DOHH2 (cell line): Measurements from ENCODE around the gene CBFB.

Source experiments
- H3F3A ChIP-seq: fragments of 200-600 bp; sonication (generic), shearing (Covaris generic); 2 replicates; pipeline ENCODE4 v1.6.0; 2016; ENCODE audit warnings: antibody characterized with exemption, mild to moderate bottlenecking; ENCODE audit not compliant: control insufficient read depth, insufficient read depth
- H3K27ac ChIP-seq: fragments of 200-600 bp; sonication (generic); 2 replicates; pipeline ENCODE4 v1.5.1; 2014; ENCODE audit warnings: low read depth, mild to moderate bottlenecking, low read length, moderate library complexity
- H3K27me3 ChIP-seq: fragments of 200-600 bp; sonication (generic); 2 replicates; pipeline ENCODE4 v1.6.1; 2014; ENCODE audit warnings: mild to moderate bottlenecking, low read length, mixed read lengths; ENCODE audit not compliant: control insufficient read depth
- H3K36me3 ChIP-seq: fragments of 200-600 bp; sonication (generic); 2 replicates; pipeline ENCODE4 v1.6.1; 2014; ENCODE audit warnings: mild to moderate bottlenecking, low read length, moderate library complexity, mixed read lengths; ENCODE audit not compliant: control insufficient read depth
- H3K4me1 ChIP-seq: fragments of 200-600 bp; sonication (generic); 2 replicates; pipeline ENCODE4 v1.6.1; 2014; ENCODE audit warnings: mild to moderate bottlenecking, low read length, mixed read lengths; ENCODE audit not compliant: control insufficient read depth
- H3K4me2 ChIP-seq: fragments of 200-600 bp; sonication (generic); 2 replicates; pipeline ENCODE4 v1.6.0; 2014; ENCODE audit warnings: mild to moderate bottlenecking, low read length, moderate library complexity
- H3K4me3 ChIP-seq: fragments of 200-600 bp; sonication (generic); 2 replicates; pipeline ENCODE4 v1.5.1; 2014; ENCODE audit warnings: mild to moderate bottlenecking, low read length, mixed read lengths
- H3K79me2 ChIP-seq: fragments of 200-600 bp; sonication (generic); 2 replicates; pipeline ENCODE4 v1.6.1; 2014; ENCODE audit warnings: mild to moderate bottlenecking, low read length, mixed read lengths; ENCODE audit not compliant: control insufficient read depth
- H3K9me2 ChIP-seq: fragments of 200-600 bp; sonication (generic); replicated peaks from 2 replicates; pipeline ENCODE4 v1.6.1; 2014; ENCODE audit warnings: mild to moderate bottlenecking, low read length, mixed read lengths; ENCODE audit not compliant: control insufficient read depth
- H3K9me3 ChIP-seq: fragments of 200-600 bp; sonication (generic); 2 replicates; pipeline ENCODE4 v1.6.1; 2014; ENCODE audit warnings: antibody characterized with exemption, low read length, mixed read lengths; ENCODE audit not compliant: control insufficient read depth, insufficient read depth
- H4K20me1 ChIP-seq: fragments of 200-600 bp; sonication (generic); 2 replicates; pipeline ENCODE4 v1.6.0; 2014; ENCODE audit warnings: low read depth, mild to moderate bottlenecking, antibody characterized with exemption, low read length, moderate library complexity; ENCODE audit not compliant: control insufficient read depth, insufficient read depth
- EZH2phosphoT487 ChIP-seq: fragments of 200-600 bp; sonication (generic); IDR thresholded peaks from 2 replicates; pipeline ENCODE4 v1.6.1; 2017; ENCODE audit warnings: borderline replicate concordance, mild to moderate bottlenecking, antibody characterized with exemption, low read length, moderate library complexity, mixed read lengths
- TF ChIP-seq, protein P1 (sequence below): fragments of 200-600 bp; sonication (generic); IDR thresholded peaks from one replicate; pipeline ENCODE4 v1.5.1; 2014; ENCODE audit warnings: antibody characterized with exemption, mild to moderate bottlenecking, low read depth, low read length; ENCODE audit not compliant: poor library complexity, severe bottlenecking

Gene CBFB

DNA sequence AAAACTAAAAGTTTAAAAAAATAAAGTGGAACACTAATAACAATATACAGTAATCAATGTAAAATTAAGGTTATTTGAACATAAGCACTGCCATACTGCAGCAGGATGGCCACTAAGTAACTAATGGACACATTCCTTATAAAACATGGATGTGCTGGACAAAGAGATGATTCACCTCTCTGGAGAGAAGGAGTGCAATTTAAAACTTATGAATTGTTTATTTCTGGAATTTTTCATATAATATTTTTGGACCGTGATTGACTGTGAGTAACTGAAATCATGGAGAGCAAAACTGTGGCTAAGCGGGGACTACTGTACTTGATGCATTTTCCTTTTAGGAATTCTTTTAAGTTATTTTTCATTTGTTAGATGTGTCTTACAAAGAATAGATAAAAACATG is 21.8 kb downstream of the CBFB start:
- Histone ChIP-seq H3K9me3 (no peaks in the 10 kb centered on the region), H3K36me3 (peaks cover 28% of the 10 kb centered on the region), H4K20me1 (no peaks in the 10 kb centered on the region; the same call in 1 of the 2 replicates), H3F3A (0 out of 2 replicates have a peak, but pooled peaks cover 6% of the 10 kb centered on the region), H3K4me1 (no peaks in the 10 kb centered on the region), H3K4me2 (no peak overlapping the region), H3K27me3 (no peaks in the 10 kb centered on the region), H3K4me3 (no peak overlapping the region), H3K79me2 (peaks cover 81% of the 10 kb centered on the region), H3K9me2 (no peaks in the 10 kb centered on the region), H3K27ac (no peak overlapping the region)
- TF ChIP-seq, protein P1, sequence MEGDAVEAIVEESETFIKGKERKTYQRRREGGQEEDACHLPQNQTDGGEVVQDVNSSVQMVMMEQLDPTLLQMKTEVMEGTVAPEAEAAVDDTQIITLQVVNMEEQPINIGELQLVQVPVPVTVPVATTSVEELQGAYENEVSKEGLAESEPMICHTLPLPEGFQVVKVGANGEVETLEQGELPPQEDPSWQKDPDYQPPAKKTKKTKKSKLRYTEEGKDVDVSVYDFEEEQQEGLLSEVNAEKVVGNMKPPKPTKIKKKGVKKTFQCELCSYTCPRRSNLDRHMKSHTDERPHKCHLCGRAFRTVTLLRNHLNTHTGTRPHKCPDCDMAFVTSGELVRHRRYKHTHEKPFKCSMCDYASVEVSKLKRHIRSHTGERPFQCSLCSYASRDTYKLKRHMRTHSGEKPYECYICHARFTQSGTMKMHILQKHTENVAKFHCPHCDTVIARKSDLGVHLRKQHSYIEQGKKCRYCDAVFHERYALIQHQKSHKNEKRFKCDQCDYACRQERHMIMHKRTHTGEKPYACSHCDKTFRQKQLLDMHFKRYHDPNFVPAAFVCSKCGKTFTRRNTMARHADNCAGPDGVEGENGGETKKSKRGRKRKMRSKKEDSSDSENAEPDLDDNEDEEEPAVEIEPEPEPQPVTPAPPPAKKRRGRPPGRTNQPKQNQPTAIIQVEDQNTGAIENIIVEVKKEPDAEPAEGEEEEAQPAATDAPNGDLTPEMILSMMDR = no peak
- no peak for TF ChIP-seq EZH2phosphoT487

DNA sequence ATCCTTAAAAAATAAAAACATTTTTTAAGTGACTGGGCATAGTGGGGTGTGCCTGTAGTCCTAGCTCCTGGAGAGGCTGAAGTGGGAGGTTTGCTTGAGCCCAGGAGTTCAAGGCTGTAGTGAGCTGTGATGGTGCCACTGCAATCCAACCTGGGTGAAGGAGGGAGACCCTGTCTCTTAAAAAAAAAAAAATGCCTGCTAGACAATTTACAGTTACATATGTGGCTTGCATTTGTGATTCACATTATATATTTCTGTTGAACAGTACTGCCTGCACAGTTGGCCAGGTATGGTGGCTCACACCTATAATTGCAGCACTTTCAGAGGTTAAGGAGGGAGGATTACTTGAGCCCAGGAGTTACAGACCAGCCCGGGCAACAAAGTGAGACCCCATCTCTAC is 23.4 kb downstream of the CBFB start:
- H3F3A ChIP-seq = 0 out of 2 replicates have a peak, but pooled peaks cover 6% of the 10 kb centered on the region
- H3K9me3 ChIP-seq = no peaks in the 10 kb centered on the region
- H3K4me1 ChIP-seq = no peaks in the 10 kb centered on the region
- no peak overlapping the region for H3K27ac ChIP-seq
- H3K4me3 ChIP-seq = no peak overlapping the region
- no peak overlapping the region for H3K4me2 ChIP-seq
- peaks cover 81% of the 10 kb centered on the region for H3K79me2 ChIP-seq
- H3K27me3 ChIP-seq = no peaks in the 10 kb centered on the region
- no peaks in the 10 kb centered on the region; the same call in 1 of the 2 replicates for H4K20me1 ChIP-seq
- H3K9me2 ChIP-seq = no peaks in the 10 kb centered on the region
- TF ChIP-seq, protein P1 = no peak
- no peak for TF ChIP-seq EZH2phosphoT487
- peaks cover 23% of the 10 kb centered on the region for H3K36me3 ChIP-seq

DNA sequence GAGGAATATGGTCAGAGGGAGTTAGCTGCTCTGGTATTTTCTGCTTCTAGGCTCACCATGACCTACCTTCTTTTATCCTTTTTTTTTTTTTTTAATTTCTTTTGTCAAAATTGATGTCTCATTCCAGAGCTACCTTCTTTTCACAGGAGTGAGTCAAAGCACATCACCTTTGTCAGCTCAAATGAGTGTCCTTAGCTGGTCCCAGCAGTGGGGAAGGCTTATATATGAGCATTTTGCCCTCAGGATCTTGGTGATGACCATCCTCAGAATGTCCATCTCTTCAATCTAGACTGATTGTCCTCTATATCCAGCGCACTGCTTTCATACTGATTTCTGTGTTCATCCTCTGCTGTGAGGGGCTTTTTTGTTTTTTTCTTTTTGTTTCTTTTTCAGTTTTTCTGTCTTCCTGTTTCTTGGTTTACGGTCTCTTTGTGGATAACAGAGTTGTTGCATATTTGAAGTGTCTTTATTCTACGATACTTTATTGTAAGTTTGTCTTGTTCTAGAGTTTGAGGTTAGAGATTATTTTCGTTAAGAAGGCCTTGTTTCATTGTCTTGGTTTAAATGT is 24.9 kb downstream of the CBFB start:
- H3K4me1 ChIP-seq = no peaks in the 10 kb centered on the region
- H3K79me2 ChIP-seq = peaks cover 88% of the 10 kb centered on the region
- no peaks in the 10 kb centered on the region for H3K9me3 ChIP-seq
- no peak overlapping the region for H3K4me2 ChIP-seq
- H4K20me1 ChIP-seq = peaks cover 2% of the 10 kb centered on the region; the same call in 1 of the 2 replicates
- H3K9me2 ChIP-seq = no peaks in the 10 kb centered on the region
- TF ChIP-seq EZH2phosphoT487 = no peak
- TF ChIP-seq, protein P1 = no peak
- H3K27me3 ChIP-seq = no peaks in the 10 kb centered on the region
- no peak overlapping the region for H3K4me3 ChIP-seq
- H3F3A ChIP-seq = 0 out of 2 replicates have a peak, but pooled peaks cover 6% of the 10 kb centered on the region
- no peak overlapping the region for H3K27ac ChIP-seq
- H3K36me3 ChIP-seq = peaks cover 34% of the 10 kb centered on the region
